Gastrocnemius medialis (tissue), 4 donors: ENCODE data around the gene PSMD11.

Experiments used
- CTCF ChIP-seq, 5 experiments: fragments of 450-650 bp in 3 of 5; fragments of 200-600 bp in 2 of 5; sonication (generic) in 2 of 5; IDR thresholded peaks in 4 of 5; conservative IDR thresholded peaks in 1 of 5; 1 replicate in 4 of 5; 2 replicates in 1 of 5; pipeline ENCODE4 v1.5.1; 2016 to 2019; ENCODE audit warnings: antibody characterized with exemption in 5 of 5, mild to moderate bottlenecking in 3 of 5, moderate library complexity in 3 of 5
- POLR2A ChIP-seq, 2 donors: fragments of 450-650 bp; IDR thresholded peaks; one replicate each; pipeline ENCODE4 v1.6.1; 2017; ENCODE audit warnings: antibody characterized with exemption in 2 of 2, mild to moderate bottlenecking in 2 of 2, moderate library complexity in 2 of 2

GRCh38 chr17:32443827-32444300 is 446 bp upstream of the PSMD11 start:
- no peak for TF ChIP-seq CTCF (IDR thresholded peaks at IDR 0.05 in 4 of 5, conservative IDR thresholded peaks at IDR 0.05 in 1 of 5)
- TF ChIP-seq POLR2A (IDR thresholded peaks at IDR 0.05): no peak
